Amygdala (tissue), 56 donors: ENCODE measurements around the gene RFTN2.
"Not testable (repeated sequence)": the region's sequence is repeated elsewhere in the genome, so short reads cannot be mapped to it uniquely, and the experiment has no call there.

Experiments used
- DNase-seq, 56 donors: peaks; one replicate each; lab custom pipeline; 2025; lab: John Stamatoyannopoulos, UW

RFTN2 gene

DNA sequence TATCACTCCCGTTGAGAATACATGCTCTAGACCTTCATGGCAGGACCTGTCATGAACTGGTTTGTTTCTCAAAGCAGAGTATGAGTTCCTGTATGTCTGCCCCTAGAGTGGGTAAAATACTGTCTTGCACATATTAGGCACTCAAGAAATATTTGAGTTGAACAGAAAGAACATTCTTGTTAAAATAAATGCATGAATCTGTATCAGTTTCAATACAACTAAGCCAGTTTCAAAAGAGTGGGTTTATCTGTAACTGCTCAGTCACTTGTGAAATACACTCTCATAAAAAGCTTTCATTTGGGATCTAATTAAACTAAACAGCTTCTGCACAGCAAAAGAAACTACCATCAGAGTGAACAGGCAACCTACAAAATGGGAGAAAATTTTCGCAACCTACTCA, 69.2 kb downstream of the RFTN2 start:
- DNase-seq, result no peak

GRCh38 chr2:197604117-197604860, 71.1 kb downstream of the RFTN2 start:
- no peak for DNase-seq

DNA sequence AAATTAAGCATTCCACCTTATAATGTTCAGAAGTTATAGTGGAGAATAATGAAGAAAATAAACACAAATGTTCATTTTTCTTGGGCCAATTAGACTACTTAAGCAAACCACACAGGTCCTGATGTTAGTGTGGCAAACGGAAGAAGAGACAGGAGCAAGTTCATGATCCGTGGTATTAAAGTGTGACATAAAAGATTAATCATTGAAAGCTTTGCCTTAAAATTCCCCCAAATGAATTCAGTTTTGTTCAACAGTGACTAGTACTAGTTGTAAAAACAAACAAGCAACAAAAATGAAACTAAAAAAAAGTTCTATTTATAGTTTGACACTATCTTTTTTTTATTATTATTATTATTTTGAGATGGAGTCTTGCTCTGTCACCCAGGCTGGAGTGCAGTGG, 73.7 kb downstream of the RFTN2 start:
- DNase-seq, result no peak

DNA sequence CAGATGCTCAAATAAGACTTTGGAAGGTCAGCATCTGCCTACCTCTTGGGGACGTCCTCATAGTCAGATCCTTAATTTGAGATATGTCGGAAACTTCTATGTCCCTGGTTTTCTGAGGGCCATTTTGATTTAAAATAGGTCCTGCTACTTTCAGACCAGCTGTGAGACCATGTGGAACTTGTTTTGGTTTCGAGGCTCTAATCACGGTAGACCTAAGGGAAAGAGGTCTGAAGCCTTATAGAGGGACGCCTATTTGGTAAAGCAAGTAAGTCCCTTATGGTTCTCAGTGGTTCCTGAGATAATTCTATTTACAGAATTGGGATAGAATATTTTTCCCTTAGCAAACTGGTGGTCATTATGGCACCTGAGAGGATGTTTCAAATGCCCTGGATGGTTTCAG, 75.1 kb downstream of the RFTN2 start:
- DNase-seq, result no peak

- DNase-seq, result peak in 1 of 56 donors; percentile 13
Measured at GRCh38 chr2:197599285-197599965, 76.0 kb downstream of the RFTN2 start.

DNA sequence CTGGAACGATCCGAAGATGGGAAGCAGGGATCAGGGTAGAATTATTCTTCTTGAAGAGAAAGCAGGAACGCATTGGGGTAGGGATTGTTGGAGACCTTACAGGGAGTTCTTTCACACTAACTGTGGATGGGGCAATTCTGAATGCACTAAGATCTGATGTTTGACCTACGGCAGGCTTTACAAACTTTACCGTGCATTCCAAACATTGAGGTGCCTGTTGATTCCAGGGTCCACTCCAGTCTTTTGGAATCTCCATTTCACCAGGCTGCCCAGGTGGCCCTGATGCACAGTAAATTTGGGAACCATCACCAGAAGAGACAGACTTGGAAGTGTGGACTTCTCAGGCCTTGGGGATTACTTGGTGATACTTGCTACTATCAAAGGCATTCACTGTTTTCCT, 76.9 kb downstream of the RFTN2 start:
- no peak for DNase-seq

- DNase-seq, result no peak
Measured at GRCh38 chr2:197597166-197597565, 78.2 kb downstream of the RFTN2 start.

GRCh38 chr2:197596766-197597165, 78.6 kb downstream of the RFTN2 start:
- peak in 4 of 56 donors; percentile 6 to 24 (median 8) for DNase-seq

DNA sequence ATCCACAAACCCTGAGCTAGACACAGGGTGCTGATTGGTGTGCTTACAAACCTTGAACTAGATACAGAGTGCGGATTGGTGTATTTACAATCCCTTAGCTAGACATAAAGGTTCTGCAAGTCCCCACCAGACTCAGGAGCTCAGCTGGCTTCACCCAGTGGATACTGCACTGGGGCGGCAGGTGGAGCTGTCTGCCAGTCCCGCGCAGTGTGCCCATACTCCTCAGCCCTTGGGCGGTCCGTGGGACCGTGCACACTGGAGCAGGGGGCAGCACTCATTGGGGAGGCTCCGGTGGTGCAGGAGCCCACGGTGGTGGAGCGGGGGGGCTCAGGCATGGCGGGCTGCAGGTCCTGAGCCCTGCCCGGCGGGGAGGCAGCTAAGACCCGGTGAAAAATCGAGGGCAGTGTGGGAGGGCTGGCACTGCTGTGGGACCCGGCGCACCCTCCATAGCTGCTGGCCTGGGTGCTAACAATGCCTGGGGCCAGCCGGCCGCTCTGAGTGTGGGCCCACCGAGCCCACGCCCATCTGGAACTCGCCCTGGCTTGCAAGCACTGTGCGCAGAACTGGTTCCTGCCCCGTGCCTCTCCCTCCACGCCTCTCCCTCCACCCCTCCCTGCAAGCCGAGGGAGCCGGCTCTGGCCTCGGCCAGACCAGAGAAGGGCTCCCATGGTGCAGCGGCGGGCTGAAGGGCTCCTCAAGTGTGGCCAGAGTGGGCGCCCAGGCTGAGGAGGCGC, 83.9 kb downstream of the RFTN2 start:
- no peak for DNase-seq

- DNase-seq, result not testable (repeated sequence)
Measured at GRCh38 chr2:197587255-197587654, 88.1 kb downstream of the RFTN2 start.

DNA sequence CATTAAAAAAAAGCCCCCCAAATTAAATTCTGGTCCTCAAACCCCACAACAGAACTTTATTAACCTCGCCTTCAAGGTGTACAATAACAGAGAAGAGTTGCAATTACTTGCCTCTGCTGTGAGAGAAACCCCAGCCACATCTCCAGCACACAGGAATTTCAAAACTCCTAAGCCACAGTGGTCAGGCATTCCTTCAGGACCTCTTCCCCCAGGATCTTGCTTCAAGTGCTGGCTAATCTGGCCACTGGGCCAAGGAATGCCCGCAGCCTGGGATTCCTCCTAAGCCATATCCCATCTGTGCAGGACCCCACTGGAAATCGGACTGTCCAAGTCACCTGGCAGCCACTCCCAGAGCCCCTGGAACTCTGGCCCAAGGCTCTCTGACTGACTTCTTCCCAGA, 95.2 kb downstream of the RFTN2 start:
- not testable (repeated sequence) for DNase-seq

- not testable (repeated sequence) for DNase-seq
Measured at GRCh38 chr2:197578294-197578693, 97.1 kb downstream of the RFTN2 start.

DNA sequence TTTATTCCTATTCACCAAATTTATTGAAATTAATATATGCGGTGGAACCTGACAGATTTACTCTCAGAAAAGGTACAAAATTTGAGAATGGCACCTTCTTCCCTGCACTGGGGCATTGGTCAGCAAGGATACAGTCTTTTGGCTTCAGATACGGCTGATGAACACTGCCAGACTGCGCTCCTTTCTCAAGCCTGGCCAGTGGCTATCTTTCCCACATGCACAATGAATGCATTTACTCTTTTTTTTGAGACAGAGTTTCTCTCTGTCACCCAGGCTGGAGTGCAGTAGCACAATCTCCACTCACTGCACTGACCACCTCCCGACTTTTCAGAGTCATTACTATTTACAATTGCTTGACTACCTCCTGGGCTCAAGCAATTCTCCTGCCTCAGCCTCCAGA, 97.9 kb downstream of the RFTN2 start:
- peak in 9 of 56 donors; percentile 11 to 37 (median 21) for DNase-seq

GRCh38 chr2:197576631-197577030, 98.8 kb downstream of the RFTN2 start:
- no peak for DNase-seq

- no peak for DNase-seq
Measured at GRCh38 chr2:197575987-197576386, 99.4 kb downstream of the RFTN2 start.

DNA sequence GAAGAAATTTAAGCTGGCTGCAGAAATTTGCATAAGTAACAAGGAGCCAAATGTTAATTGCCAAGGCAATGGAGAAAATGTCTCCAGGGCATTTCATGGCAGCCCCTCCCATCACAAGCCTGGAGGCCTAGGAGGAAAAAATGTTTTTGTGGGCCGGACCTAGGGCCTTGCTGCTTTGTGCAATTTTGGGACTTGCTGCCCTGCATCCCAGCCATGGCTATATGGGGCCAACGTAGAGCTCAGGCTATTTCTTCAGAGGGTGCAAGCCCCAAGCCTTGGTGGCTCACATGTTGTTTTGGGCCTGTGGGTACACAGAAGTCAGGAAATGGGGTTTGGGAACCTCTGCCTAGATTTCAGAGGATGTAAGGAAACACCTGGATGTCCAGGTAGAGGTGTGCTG, 101.8 kb downstream of the RFTN2 start:
- DNase-seq, result no peak

DNA sequence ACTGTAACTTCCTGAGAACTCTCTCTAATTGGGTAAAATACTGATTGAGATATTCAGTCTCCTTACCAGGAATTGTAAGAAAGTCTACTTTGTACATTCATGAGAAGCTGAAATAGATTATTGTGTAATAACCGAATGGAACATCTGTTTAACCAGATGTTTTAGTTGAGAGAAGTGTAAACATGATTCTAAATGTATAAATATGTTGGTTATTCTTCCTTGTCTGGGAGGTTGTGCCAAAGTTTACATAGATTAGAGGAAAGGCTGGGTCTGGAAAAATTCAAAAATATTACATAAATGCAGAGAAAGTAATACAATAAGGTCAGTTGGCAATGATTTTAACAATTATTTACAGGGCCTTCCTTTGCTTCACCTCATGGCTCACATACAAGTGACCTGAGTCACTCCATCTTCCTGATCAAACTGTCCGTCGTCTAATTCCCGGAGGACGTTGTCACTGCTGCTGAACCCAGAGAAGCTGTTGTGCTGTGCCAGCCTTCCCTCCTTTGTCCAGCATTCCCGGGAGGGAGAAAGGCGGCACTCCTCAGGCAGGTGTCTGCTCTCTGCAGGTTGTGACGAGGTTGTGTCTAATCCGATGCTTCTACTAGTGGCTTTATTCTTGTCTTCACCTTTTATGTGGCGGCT, 103.6 kb downstream of the RFTN2 start:
- no peak for DNase-seq

GRCh38 chr2:197560146-197560665, 115.2 kb downstream of the RFTN2 start:
- no peak for DNase-seq

DNA sequence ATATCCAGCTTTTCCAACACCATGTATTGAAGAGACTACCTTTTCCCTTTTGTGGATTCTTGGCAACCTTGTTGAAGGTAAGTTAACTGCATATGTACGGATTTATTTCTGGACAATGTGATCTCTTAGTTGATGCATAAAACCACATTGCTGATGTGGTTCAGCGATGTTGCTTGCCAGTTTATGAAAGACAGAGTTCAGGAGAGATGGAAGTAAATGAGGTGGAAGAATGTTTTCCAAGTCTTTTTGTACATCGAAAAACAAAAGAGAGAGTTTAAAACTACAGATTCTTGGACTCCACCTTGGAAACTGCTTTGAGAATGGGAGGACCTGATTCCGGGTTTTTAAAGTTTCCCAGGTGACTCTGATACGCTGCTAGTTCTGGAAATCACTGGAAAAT, 115.7 kb downstream of the RFTN2 start:
- DNase-seq, result no peak

DNA sequence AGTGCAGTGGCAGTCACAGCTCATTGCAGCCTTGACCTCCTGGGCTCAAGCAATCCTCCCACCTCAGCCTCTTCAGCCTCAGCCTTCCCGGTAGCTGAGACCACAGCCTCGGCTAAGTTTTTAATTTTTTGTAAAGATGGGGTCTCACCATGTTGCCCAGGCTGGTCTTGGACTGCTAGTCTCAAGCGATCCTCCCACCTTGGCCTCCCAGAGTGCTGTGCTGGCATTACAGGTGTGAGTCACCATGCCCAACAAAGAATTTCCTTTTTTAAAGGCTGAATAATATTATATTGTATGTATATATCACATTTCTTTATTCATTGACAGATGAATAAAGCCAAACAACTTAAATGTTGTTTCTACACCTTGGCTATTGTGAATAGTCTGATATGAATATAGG, 117.0 kb downstream of the RFTN2 start:
- DNase-seq, result no peak

- DNase-seq, result no peak
Measured at GRCh38 chr2:197556456-197556855, 118.9 kb downstream of the RFTN2 start.
